GM12864 (cell line): ENCODE measurements around the gene RIMBP3B.
"Not testable (repeated sequence)": the region's sequence is repeated elsewhere in the genome, so short reads cannot be mapped to it uniquely, and the experiment has no call there.

Experiments used
- DNase-seq: peaks from one replicate; pipeline ENCODE4 v3.0.0-alpha.2; 2011; ENCODE audit warnings: low read depth
- H3K4me3 ChIP-seq: 2 replicates; pipeline ENCODE4 v1.5.1; 2011; ENCODE audit warnings: mild to moderate bottlenecking, low read depth, low read length, control low read depth

RIMBP3B gene

GRCh38 chr22:21416375-21416774 is 32.8 kb downstream of the RIMBP3B start:
- DNase-seq, H3K4me3 ChIP-seq: not testable (repeated sequence)

- not testable (repeated sequence) for DNase-seq, H3K4me3 ChIP-seq
Observed at GRCh38 chr22:21417227-21417746, 33.7 kb downstream of the RIMBP3B start, which contains the start of gene HIC2. Gene HIC2 (plus strand): TSS chr22:21417371. CDS start chr22:21442832, 25,461 bp downstream.

- H3K4me3 ChIP-seq, DNase-seq: not testable (repeated sequence)
Observed at GRCh38 chr22:21417853-21418252, 34.3 kb downstream of the RIMBP3B start.

GRCh38 chr22:21418974-21419638 is 35.6 kb downstream of the RIMBP3B start:
- H3K4me3 ChIP-seq, DNase-seq: not testable (repeated sequence)

- not testable (repeated sequence) for H3K4me3 ChIP-seq, DNase-seq
Observed at GRCh38 chr22:21420180-21420763, 36.7 kb downstream of the RIMBP3B start.

- H3K4me3 ChIP-seq, DNase-seq: not testable (repeated sequence)
Observed at GRCh38 chr22:21424084-21424709, 40.6 kb downstream of the RIMBP3B start.

GRCh38 chr22:21434378-21435233 is 51.1 kb downstream of the RIMBP3B start:
- not testable (repeated sequence) for DNase-seq, H3K4me3 ChIP-seq

- not testable (repeated sequence) for H3K4me3 ChIP-seq, DNase-seq
Observed at GRCh38 chr22:21435998-21436810, 52.7 kb downstream of the RIMBP3B start.

GRCh38 chr22:21438013-21438412 is 54.5 kb downstream of the RIMBP3B start:
- not testable (repeated sequence) for H3K4me3 ChIP-seq, DNase-seq
